ENCODE measurements around the gene SEC63. TPM values are rescaled to one million over a fixed set of nuclear protein-coding genes. Genes with fewer than 3 reads are reported as not detected.

Gene SEC63
- total RNA-seq, 1 experiment from 2014 or later: 86.2 TPM

GRCh38 chr6:107822176-107823046 lies 135.6 kb downstream of the SEC63 start:
- Histone ChIP-seq H3K18ac (ENCODE audit: insufficient read length, low read depth, low read length) (no peak overlapping the region), H3K79me1 (ENCODE audit: insufficient read depth, low read depth, low read length, poor library complexity, severe bottlenecking) (no peaks in the 10 kb centered on the region), H3K4me2 (ENCODE audit: insufficient read depth, insufficient read length, low read length) (no peak overlapping the region), H3K23ac (ENCODE audit: insufficient read length, low read depth, low read length) (no peak overlapping the region), H2BK12ac (ENCODE audit: insufficient read length, low read depth, low read length) (no peak overlapping the region), H2AFZ (ENCODE audit: low read length) (no peak overlapping the region), H3K27me3 (ENCODE audit: insufficient read depth, low read length) (no peaks in the 10 kb centered on the region), H2BK120ac (ENCODE audit: low read depth, low read length, poor library complexity, severe bottlenecking) (no peak overlapping the region), H3K56ac (ENCODE audit: insufficient read length, low read depth, low read length) (no peak overlapping the region), H3K27ac (ENCODE audit: insufficient read length, low read depth, low read length) (no peak overlapping the region), H3K9me3 (ENCODE audit: control insufficient read depth, low read depth, low read length) (no peaks in the 10 kb centered on the region), H4K91ac (ENCODE audit: insufficient read length, low read depth, low read length) (no peak overlapping the region), H3K4me1 (ENCODE audit: insufficient read depth, low read length) (peaks cover 2% of the 10 kb centered on the region; the same call in 1 of the 2 replicates), H2BK5ac (ENCODE audit: insufficient read length, low read length) (no peak overlapping the region), H4K20me1 (ENCODE audit: control insufficient read depth, insufficient read depth, insufficient read length) (no peaks in the 10 kb centered on the region), H3T11ph (ENCODE audit: low read length) (no peak overlapping the region), H3K14ac (ENCODE audit: insufficient read depth, low read length) (no peak overlapping the region), H3K9ac (ENCODE audit: extremely low read depth, insufficient read length, low read length) (no peak overlapping the region), H4K5ac (ENCODE audit: insufficient read length, low read depth, low read length) (no peak overlapping the region), H2BK15ac (ENCODE audit: low read depth, low read length) (no peak overlapping the region), H3K23me2 (ENCODE audit: insufficient read length, low read depth, low read length, poor library complexity, severe bottlenecking) (no peaks in the 10 kb centered on the region), H2AK5ac (ENCODE audit: insufficient read length, low read length) (no peak overlapping the region), H4K8ac (replicated peaks; ENCODE audit: insufficient read length, low read depth, low read length) (no peak overlapping the region), H3K4ac (ENCODE audit: low read depth, low read length) (no peak overlapping the region), H2BK20ac (ENCODE audit: low read depth, low read length, poor library complexity, severe bottlenecking) (no peak overlapping the region), H3K79me2 (ENCODE audit: insufficient read depth, low read length) (no peaks in the 10 kb centered on the region)
- Mint-ChIP-seq H3K27ac (no peak overlapping the region), H3K4me3 (no peak overlapping the region), H3K36me3 (ENCODE audit: insufficient read depth in 1 of 3, low read depth in 3 of 3) (no peaks in the 10 kb centered on the region), H3K27me3 (ENCODE audit: low read depth) (no peaks in the 10 kb centered on the region), H3K9me3 (no peaks in the 10 kb centered on the region), H3K4me1 (peaks cover 20 to 34% of the 10 kb centered on the region in 2 experiments)
- no peak for DNase-seq
- TF ChIP-seq CTCF (conservative IDR thresholded peaks at IDR 0.05): no peak
- no CpG with 5 or more reads among the region's 9 CpGs for WGBS (ENCODE audit: extremely low coverage, insufficient read length, low lambda C conversion rate)

Data from H9 (cell line).